Mesendoderm (in vitro differentiated cells): ENCODE data around the gene GPATCH4.

Source experiments
- DNase-seq: peaks from one replicate; pipeline ENCODE4 v3.0.0; 2013
- H2AK5ac ChIP-seq: 2 replicates; pipeline ENCODE4 v1.6.1; 2013; ENCODE audit warnings: low read length, inconsistent platforms
- H2BK120ac ChIP-seq: 2 replicates; pipeline ENCODE4 v1.6.1; 2013; ENCODE audit warnings: low read depth, mild to moderate bottlenecking, low read length, moderate library complexity, mixed read lengths
- H2BK15ac ChIP-seq: replicated peaks from 2 replicates; pipeline ENCODE4 v1.6.1; 2013; ENCODE audit warnings: low read depth, mild to moderate bottlenecking, moderate library complexity
- H2BK5ac ChIP-seq: 2 replicates; pipeline ENCODE4 v1.6.1; 2013; ENCODE audit warnings: low read length, inconsistent platforms
- H3K18ac ChIP-seq: 2 replicates; pipeline ENCODE4 v1.6.1; 2013; ENCODE audit warnings: mild to moderate bottlenecking, low read length, mixed read lengths
- H3K23ac ChIP-seq: one replicate; pipeline ENCODE4 v1.6.1; 2013; ENCODE audit warnings: low read length
- H3K27ac ChIP-seq: 2 replicates; pipeline ENCODE4 v1.5.1; 2013; ENCODE audit warnings: low read depth, mild to moderate bottlenecking, inconsistent platforms, low read length, moderate library complexity
- H3K27me3 ChIP-seq: 2 replicates; pipeline ENCODE4 v1.6.1; 2013; ENCODE audit warnings: low read length, control low read depth, mild to moderate bottlenecking, inconsistent platforms; ENCODE audit not compliant: insufficient read depth, poor library complexity
- H3K36me3 ChIP-seq: 2 replicates; pipeline ENCODE4 v1.6.1; 2013; ENCODE audit warnings: low read length, inconsistent platforms; ENCODE audit not compliant: control insufficient read depth, insufficient read depth
- H3K4ac ChIP-seq: one replicate; pipeline ENCODE4 v1.6.1; 2013; ENCODE audit warnings: low read depth, mild to moderate bottlenecking, low read length, moderate library complexity
- H3K4me1 ChIP-seq: 2 replicates; pipeline ENCODE4 v1.6.1; 2013; ENCODE audit warnings: low read depth, low read length, inconsistent platforms; ENCODE audit not compliant: control insufficient read depth
- H3K4me2 ChIP-seq: 2 replicates; pipeline ENCODE4 v1.6.1; 2013; ENCODE audit warnings: low read length
- H3K4me3 ChIP-seq: 2 replicates; pipeline ENCODE4 v1.5.1; 2013; ENCODE audit warnings: mild to moderate bottlenecking, low read length
- H3K56ac ChIP-seq: one replicate; pipeline ENCODE4 v1.6.1; 2013; ENCODE audit warnings: low read length
- H3K79me1 ChIP-seq: 2 replicates; pipeline ENCODE4 v1.6.1; 2013; ENCODE audit warnings: low read length, inconsistent platforms
- H3K79me2 ChIP-seq: 2 replicates; pipeline ENCODE4 v1.6.1; 2013; ENCODE audit warnings: mild to moderate bottlenecking, low read length; ENCODE audit not compliant: control insufficient read depth, insufficient read depth
- H3K9ac ChIP-seq: 2 replicates; pipeline ENCODE4 v1.6.1; 2013; ENCODE audit warnings: low read length, inconsistent platforms
- H4K5ac ChIP-seq: one replicate; pipeline ENCODE4 v1.6.1; 2013; ENCODE audit warnings: low read length
- H4K8ac ChIP-seq: one replicate; pipeline ENCODE4 v1.6.1; 2013; ENCODE audit warnings: low read depth, mild to moderate bottlenecking, control low read depth, low read length, moderate library complexity
- WGBS: extraction: QIAGEN DNeasy Blood & Tissue Kit; methylation state at CpG from one replicate; pipeline ENCODE4 v1.1.7; 2013; ENCODE audit warnings: low lambda C conversion rate, missing lambda C conversion rate; ENCODE audit not compliant: insufficient coverage; ENCODE audit errors: extremely low coverage; 5-methylcytosine and 5-hydroxymethylcytosine counted together

Gene GPATCH4

GRCh38 chr1:156551869-156552268, 49.4 kb downstream of the GPATCH4 start:
- Histone ChIP-seq H3K79me2 (no peaks in the 10 kb centered on the region), H3K4ac (no peak overlapping the region), H3K9ac (no peak overlapping the region), H3K79me1 (no peaks in the 10 kb centered on the region), H3K27me3 (no peaks in the 10 kb centered on the region), H3K4me2 (no peak overlapping the region), H2BK15ac (no peak overlapping the region), H3K23ac (no peak overlapping the region), H4K5ac (no peak overlapping the region), H2BK5ac (no peak overlapping the region), H3K4me3 (no peak overlapping the region), H2AK5ac (no peak overlapping the region), H3K18ac (no peak overlapping the region), H3K4me1 (no peaks in the 10 kb centered on the region), H4K8ac (no peak overlapping the region), H3K27ac (no peak overlapping the region), H2BK120ac (no peak overlapping the region), H3K56ac (no peak overlapping the region), H3K36me3 (peaks cover 10% of the 10 kb centered on the region)
- no peak for DNase-seq
- WGBS, result no CpG with 5 or more reads among the region's 6 CpGs

GRCh38 chr1:156551066-156551643, 50.1 kb downstream of the GPATCH4 start:
- Histone ChIP-seq H3K27me3 (no peaks in the 10 kb centered on the region), H2AK5ac (no peak overlapping the region), H3K36me3 (peaks cover 13% of the 10 kb centered on the region), H3K23ac (no peak overlapping the region), H3K4me3 (no peak overlapping the region), H3K27ac (no peak overlapping the region), H2BK120ac (no peak overlapping the region), H3K4me2 (no peak overlapping the region), H3K79me2 (no peaks in the 10 kb centered on the region), H2BK15ac (no peak overlapping the region), H2BK5ac (no peak overlapping the region), H4K8ac (no peak overlapping the region), H3K18ac (no peak overlapping the region), H3K4ac (no peak overlapping the region), H4K5ac (no peak overlapping the region), H3K56ac (no peak overlapping the region), H3K9ac (no peak overlapping the region), H3K79me1 (no peaks in the 10 kb centered on the region), H3K4me1 (no peaks in the 10 kb centered on the region)
- WGBS, result no CpG with 5 or more reads among the region's 3 CpGs
- DNase-seq, result no peak

- no peak overlapping the region for H3K56ac ChIP-seq
- no peak overlapping the region for H3K4me2 ChIP-seq
- no peak overlapping the region for H3K4me3 ChIP-seq
- no peak overlapping the region for H3K18ac ChIP-seq
- H3K9ac ChIP-seq, result no peak overlapping the region
- WGBS, result no CpG with 5 or more reads among the region's 5 CpGs
- H3K4me1 ChIP-seq, result no peaks in the 10 kb centered on the region
- H4K8ac ChIP-seq, result no peak overlapping the region
- DNase-seq, result no peak
- no peaks in the 10 kb centered on the region for H3K79me2 ChIP-seq
- no peak overlapping the region for H3K23ac ChIP-seq
- no peak overlapping the region for H3K4ac ChIP-seq
- no peaks in the 10 kb centered on the region for H3K27me3 ChIP-seq
- H2BK120ac ChIP-seq, result no peak overlapping the region
- H3K36me3 ChIP-seq, result peaks cover 13% of the 10 kb centered on the region
- H2BK15ac ChIP-seq, result no peak overlapping the region
- H3K27ac ChIP-seq, result no peak overlapping the region
- H2BK5ac ChIP-seq, result no peak overlapping the region
- H4K5ac ChIP-seq, result no peak overlapping the region
- no peak overlapping the region for H2AK5ac ChIP-seq
- no peaks in the 10 kb centered on the region for H3K79me1 ChIP-seq
Measured at GRCh38 chr1:156550346-156550745, 50.9 kb downstream of the GPATCH4 start.

GRCh38 chr1:156549831-156550230, 51.4 kb downstream of the GPATCH4 start:
- Histone ChIP-seq H2BK5ac (no peak overlapping the region), H3K56ac (no peak overlapping the region), H3K4ac (no peak overlapping the region), H4K8ac (no peak overlapping the region), H3K4me3 (no peak overlapping the region), H3K4me1 (no peaks in the 10 kb centered on the region), H2BK120ac (no peak overlapping the region), H3K23ac (no peak overlapping the region), H3K79me1 (no peaks in the 10 kb centered on the region), H3K79me2 (no peaks in the 10 kb centered on the region), H3K18ac (no peak overlapping the region), H3K9ac (no peak overlapping the region), H3K27me3 (no peaks in the 10 kb centered on the region), H3K27ac (no peak overlapping the region), H2AK5ac (no peak overlapping the region), H3K4me2 (no peak overlapping the region), H2BK15ac (no peak overlapping the region), H4K5ac (no peak overlapping the region), H3K36me3 (peaks cover 13% of the 10 kb centered on the region)
- DNase-seq, result no peak
- no CpG with 5 or more reads among the region's 1 CpG for WGBS

GRCh38 chr1:156549390-156549789, 51.9 kb downstream of the GPATCH4 start:
- H3K18ac ChIP-seq, result no peak overlapping the region
- H3K23ac ChIP-seq, result no peak overlapping the region
- H3K27me3 ChIP-seq, result no peaks in the 10 kb centered on the region
- no peak overlapping the region for H4K5ac ChIP-seq
- no peak overlapping the region for H2BK15ac ChIP-seq
- H3K79me1 ChIP-seq, result no peaks in the 10 kb centered on the region
- no peaks in the 10 kb centered on the region for H3K79me2 ChIP-seq
- no peak overlapping the region for H2BK120ac ChIP-seq
- H3K4me3 ChIP-seq, result no peak overlapping the region
- no peak overlapping the region for H2BK5ac ChIP-seq
- H3K4me1 ChIP-seq, result no peaks in the 10 kb centered on the region
- H4K8ac ChIP-seq, result no peak overlapping the region
- no peak overlapping the region for H3K4ac ChIP-seq
- peak; percentile 66 for DNase-seq
- no CpG with 5 or more reads among the region's 2 CpGs for WGBS
- no peak overlapping the region for H3K56ac ChIP-seq
- no peak overlapping the region for H3K9ac ChIP-seq
- H3K27ac ChIP-seq, result no peak overlapping the region
- H3K4me2 ChIP-seq, result no peak overlapping the region
- peaks cover 13% of the 10 kb centered on the region for H3K36me3 ChIP-seq
- H2AK5ac ChIP-seq, result no peak overlapping the region

- Histone ChIP-seq H2AK5ac (no peak overlapping the region), H2BK120ac (no peak overlapping the region), H4K8ac (no peak overlapping the region), H3K9ac (no peak overlapping the region), H3K4me1 (no peaks in the 10 kb centered on the region), H3K18ac (no peak overlapping the region), H3K27me3 (no peaks in the 10 kb centered on the region), H3K27ac (no peak overlapping the region), H3K4ac (no peak overlapping the region), H3K4me2 (no peak overlapping the region), H3K4me3 (no peak overlapping the region), H3K56ac (no peak overlapping the region), H3K79me1 (no peaks in the 10 kb centered on the region), H2BK5ac (no peak overlapping the region), H3K36me3 (peaks cover 13% of the 10 kb centered on the region), H3K23ac (no peak overlapping the region), H2BK15ac (no peak overlapping the region), H4K5ac (no peak overlapping the region), H3K79me2 (no peaks in the 10 kb centered on the region)
- WGBS, result no CpG with 5 or more reads among the region's 9 CpGs
- no peak for DNase-seq
Measured at GRCh38 chr1:156547982-156548381, 53.3 kb downstream of the GPATCH4 start.
